IMR-90 (cell line): ENCODE results near the gene SVIL. TPM values are rescaled to one million over a fixed set of nuclear protein-coding genes. Genes with fewer than 3 reads are reported as not detected.
A peak's percentile ranks its signal among the peaks of the same experiment; 100 is the strongest.

Source experiments
- ATAC-seq: fragments of 200-7000 bp; cut with Tn5 transposase; 2 replicates; pipeline ENCODE4 v1.9.1; 2020; ENCODE audit warnings: low read depth, mild to moderate bottlenecking, moderate library complexity
- BruUV-seq: library from RNA; stranded (reverse); fragments of 400-500 nt; replicated peaks from 2 replicates; lab custom pipeline; 2021; lab: Mats Ljungman, UMichigan
- CTCF ChIA-PET: fragments of 300-600 bp; formaldehyde crosslinking; extraction: SDS; loops from one replicate; lab custom pipeline; 2021; ENCODE audit warnings: antibody characterized with exemption; lab: Yijun Ruan, JAX
- POLR2A ChIA-PET: fragments of 300-600 bp; sonication (Branson Sonifier 250); formaldehyde crosslinking; loops from one replicate; lab custom pipeline; 2022; ENCODE audit warnings: antibody characterized with exemption; ENCODE audit not compliant: unreplicated experiment; lab: Charles Lee
- DNase-seq: peaks from one replicate; pipeline ENCODE4 v3.0.0; 2013
- H2AFZ ChIP-seq: replicated peaks from 2 replicates; pipeline ENCODE3; 2013; ENCODE audit warnings: low read length, mild to moderate bottlenecking; ENCODE audit not compliant: poor library complexity
- H2AK5ac ChIP-seq: 2 replicates; pipeline ENCODE4 v1.6.1; 2013; ENCODE audit warnings: low read depth, low read length, inconsistent platforms
- H2AK9ac ChIP-seq: replicated peaks from 2 replicates; pipeline ENCODE3; 2013; ENCODE audit warnings: mild to moderate bottlenecking, low read depth, low read length, moderate library complexity; ENCODE audit not compliant: poor library complexity
- H2BK120ac ChIP-seq: 2 replicates; pipeline ENCODE4 v1.6.1; 2013; ENCODE audit warnings: low read depth, low read length, inconsistent platforms
- H2BK15ac ChIP-seq: 3 replicates; pipeline ENCODE4 v1.6.1; 2013; ENCODE audit warnings: low read depth, low read length, inconsistent platforms
- H2BK20ac ChIP-seq: 2 replicates; pipeline ENCODE4 v1.6.1; 2013; ENCODE audit warnings: low read depth, mild to moderate bottlenecking, inconsistent platforms, low read length, moderate library complexity
- H2BK5ac ChIP-seq: 2 replicates; pipeline ENCODE4 v1.6.1; 2013; ENCODE audit warnings: mild to moderate bottlenecking, low read depth, low read length, inconsistent platforms; ENCODE audit not compliant: poor library complexity, severe bottlenecking
- H3K14ac ChIP-seq: replicated peaks from 2 replicates; pipeline ENCODE4 v1.6.1; 2013; ENCODE audit warnings: low read depth, low read length, inconsistent platforms
- H3K18ac ChIP-seq: 2 replicates; pipeline ENCODE4 v1.6.1; 2013; ENCODE audit warnings: low read depth, low read length, control low read depth
- H3K23ac ChIP-seq: 2 replicates; pipeline ENCODE4 v1.6.1; 2013; ENCODE audit warnings: low read depth, low read length, inconsistent platforms
- H3K27ac ChIP-seq: 2 replicates; pipeline ENCODE4 v1.5.1; 2013; ENCODE audit warnings: mild to moderate bottlenecking, control low read depth, low read length; ENCODE audit not compliant: insufficient read depth
- H3K27me3 ChIP-seq: 2 replicates; pipeline ENCODE4 v1.6.1; 2013; ENCODE audit warnings: low read length; ENCODE audit not compliant: control insufficient read depth, insufficient read depth
- H3K36me3 ChIP-seq: 2 replicates; pipeline ENCODE4 v1.6.1; 2013; ENCODE audit warnings: low read length, mixed read lengths; ENCODE audit not compliant: control insufficient read depth, insufficient read depth
- H3K4ac ChIP-seq: 2 replicates; pipeline ENCODE4 v1.6.1; 2013; ENCODE audit warnings: low read depth, low read length, inconsistent platforms
- H3K4me1 ChIP-seq: 2 replicates; pipeline ENCODE4 v1.6.1; 2013; ENCODE audit warnings: low read length, mixed read lengths; ENCODE audit not compliant: control insufficient read depth, insufficient read depth
- H3K4me2 ChIP-seq: 2 replicates; pipeline ENCODE4 v1.6.1; 2013; ENCODE audit warnings: low read depth, mild to moderate bottlenecking, control low read depth, low read length, moderate library complexity
- H3K4me3 ChIP-seq: 2 replicates; pipeline ENCODE4 v1.5.1; 2013; ENCODE audit warnings: low read depth, mild to moderate bottlenecking, control low read depth, low read length, moderate library complexity; ENCODE audit not compliant: insufficient read depth
- H3K56ac ChIP-seq: 2 replicates; pipeline ENCODE4 v1.6.1; 2013; ENCODE audit warnings: low read length, inconsistent platforms; ENCODE audit not compliant: insufficient read depth; ENCODE audit errors: extremely low read depth
- H3K79me1 ChIP-seq, 2 experiments: 2 replicates each; pipeline ENCODE4 v1.6.1; 2013; ENCODE audit warnings: low read length in 2 of 2, inconsistent platforms in 1 of 2, low read depth in 1 of 2
- H3K9ac ChIP-seq: 2 replicates; pipeline ENCODE4 v1.6.1; 2013; ENCODE audit warnings: low read depth, low read length, control low read depth
- H3K9me1 ChIP-seq: 2 replicates; pipeline ENCODE4 v1.6.1; 2013; ENCODE audit warnings: low read length, inconsistent platforms; ENCODE audit not compliant: insufficient read depth
- H3K9me3 ChIP-seq: 2 replicates; pipeline ENCODE4 v1.6.1; 2013; ENCODE audit warnings: low read length; ENCODE audit not compliant: control insufficient read depth, insufficient read depth
- H4K20me1 ChIP-seq: 2 replicates; pipeline ENCODE4 v1.6.1; 2013; ENCODE audit warnings: low read length, inconsistent platforms; ENCODE audit not compliant: insufficient read depth
- H4K5ac ChIP-seq: 2 replicates; pipeline ENCODE4 v1.6.1; 2013; ENCODE audit warnings: mild to moderate bottlenecking, low read depth, low read length, control low read depth
- H4K8ac ChIP-seq, 2 experiments: 2 replicates each; pipeline ENCODE4 v1.6.1; 2013; ENCODE audit warnings: low read depth in 2 of 2, low read length in 2 of 2, control low read depth in 1 of 2, inconsistent platforms in 1 of 2
- H4K91ac ChIP-seq: 2 replicates; pipeline ENCODE4 v1.6.1; 2013; ENCODE audit warnings: low read depth, low read length, inconsistent platforms; ENCODE audit not compliant: insufficient read depth
- BHLHE40 ChIP-seq: fragments of 150-350 bp; IDR thresholded peaks from 2 replicates; pipeline ENCODE4 v1.6.1; 2016; ENCODE audit warnings: mild to moderate bottlenecking, low read depth, low read length
- ELK1 ChIP-seq: fragments of 150-350 bp; IDR thresholded peaks from 2 replicates; pipeline ENCODE4 v1.6.1; 2016; ENCODE audit warnings: low read depth, mild to moderate bottlenecking, low read length, moderate library complexity, borderline replicate concordance
- FOS ChIP-seq: fragments of 150-350 bp; IDR thresholded peaks from 2 replicates; pipeline ENCODE4 v1.6.1; 2016; ENCODE audit warnings: low read depth, low read length
- NFE2L2 ChIP-seq: fragments of 150-350 bp; IDR thresholded peaks from 2 replicates; pipeline ENCODE4 v1.6.1; 2016; ENCODE audit warnings: low read depth, mild to moderate bottlenecking, low read length
- POLR2A ChIP-seq: IDR thresholded peaks from 2 replicates; pipeline ENCODE4 v1.6.1; 2012; ENCODE audit warnings: mild to moderate bottlenecking, low read depth, low read length
- SMC3 ChIP-seq: fragments of 150-350 bp; IDR thresholded peaks from 2 replicates; pipeline ENCODE4 v1.6.1; 2016; ENCODE audit warnings: low read depth, mild to moderate bottlenecking, antibody characterized with exemption, low read length, moderate library complexity
- WGBS, 2 experiments: methylation state at CpG; one replicate each; pipeline versions ENCODE4 v1.1.5 to v1.1.7; 2013; ENCODE audit warnings: missing lambda C conversion rate in 2 of 2; ENCODE audit not compliant: insufficient read length in 1 of 2; ENCODE audit errors: extremely low coverage in 2 of 2; 5-methylcytosine and 5-hydroxymethylcytosine counted together
- dilution Hi-C: fragments of 300-500 bp; cut with HindIII; formaldehyde crosslinking; loops from one replicate; pipeline ENCODE4 v1.14.3; 2018; ENCODE audit warnings: low sequenced_read_pairs; ENCODE audit not compliant: unreplicated experiment
- in situ Hi-C: fragments of 300-500 bp; cut with MboI; formaldehyde crosslinking; loops from 3 replicates; pipeline ENCODE4 v1.14.3; 2019; ENCODE audit warnings: low sequenced_read_pairs, inconsistent platforms, mixed read lengths
- intact Hi-C: fragments of 100-400 bp; cut with micrococcal nuclease; formaldehyde crosslinking; loops from 2 replicates; pipeline ENCODE4 v1.10.0; 2022
- polyA plus RNA-seq, 3 experiments: library from polyadenylated mRNA; depleted of rRNA; stranded (reverse); fragments of >200 nt; gene quantifications; 2 replicates each; pipeline ENCODE4 v1.2.3, GENCODE V29; 2012; ENCODE audit warnings: low replicate concordance in 1 of 3
- total RNA-seq: library from RNA; depleted of rRNA; stranded (reverse); fragments of >200 nt; gene quantifications from 2 replicates; pipeline ENCODE4 v1.2.3, GENCODE V29; 2012

Gene SVIL
- total and polyA plus RNA-seq, 2 of the 4 experiments (the other 2 are of a cell fraction) = 11.5 to 11.6 TPM

GRCh38 chr10:29435809-29436501 is 198.8 kb downstream of the SVIL start:
- intact Hi-C loops (no loop called here), dilution Hi-C loops (no loop called here), in situ Hi-C loops (no loop called here)
- Histone ChIP-seq H2BK20ac (no peak overlapping the region), H3K56ac (no peak overlapping the region), H3K79me1 (peaks cover 17 to 57% of the 10 kb centered on the region in 2 experiments), H4K8ac (no peak overlapping the region), H3K9me3 (peaks cover 12% of the 10 kb centered on the region), H3K9me1 (no peaks in the 10 kb centered on the region), H2AK9ac (no peak overlapping the region), H3K27ac (no peak overlapping the region), H2BK5ac (no peak overlapping the region), H3K4me2 (no peak overlapping the region), H4K91ac (no peak overlapping the region), H3K9ac (no peak overlapping the region), H2AFZ (no peak overlapping the region), H4K5ac (no peak overlapping the region), H3K18ac (no peak overlapping the region), H2BK15ac (no peak overlapping the region), H3K4me1 (peaks cover 2% of the 10 kb centered on the region; the same call in 1 of the 2 replicates), H3K4ac (no peak overlapping the region), H3K23ac (no peak overlapping the region), H3K36me3 (no peaks in the 10 kb centered on the region; the same call in 1 of the 2 replicates), H2AK5ac (no peak overlapping the region), H2BK120ac (no peak overlapping the region), H3K14ac (no peak overlapping the region), H3K4me3 (no peak overlapping the region), H3K27me3 (no peaks in the 10 kb centered on the region), H4K20me1 (peaks cover 24% of the 10 kb centered on the region)
- ChIA-PET CTCF (interaction anchor here (0.6 to 0.8 kb wide), 2 partner anchors 136 to 423 kb away, joined by 3 read pairs; no protein-coding TSS in a partner anchor), POLR2A (no interaction called here)
- ATAC-seq (peak; percentile 59; the same call in 1 of the 2 replicates), DNase-seq (peak; percentile 75)
- no CpG with 5 or more reads among the region's 6 CpGs for WGBS, 2 experiments
- no peak for TF ChIP-seq NFE2L2
- no peak for TF ChIP-seq SMC3
- TF ChIP-seq FOS = 0 out of 2 replicates have a peak, but pooled peaks have one; percentile 8
- TF ChIP-seq ELK1 = no peak
- no peak for TF ChIP-seq POLR2A
- TF ChIP-seq BHLHE40 = no peak
- no TSS peak for BruUV-seq
